Measurements from ENCODE around the gene SERINC2.

GRCh38 chr1:31396633-31397351 is 16.2 kb upstream of the SERINC2 start:
- TF ChIP-seq SNAI2 (CRISPR knock-in tag; IDR thresholded peaks at IDR 0.05) (no peak), ZNF565 (CRISPR knock-in tag; conservative IDR thresholded peaks at IDR 0.05; ENCODE audit: low read depth) (no peak), ZFP3 (CRISPR knock-in tag; IDR thresholded peaks at IDR 0.05) (no peak), ISL1 (CRISPR knock-in tag; IDR thresholded peaks at IDR 0.05) (no peak), ARNTL (CRISPR knock-in tag; IDR thresholded peaks at IDR 0.05; ENCODE audit: borderline replicate concordance, low read depth) (no peak)
